Fibroblast of lung (primary cell): ENCODE measurements around the gene PKN1. TPM values are rescaled to one million over a fixed set of nuclear protein-coding genes. Genes with fewer than 3 reads are reported as not detected.
"Not testable (repeated sequence)": the region's sequence is repeated elsewhere in the genome, so short reads cannot be mapped to it uniquely, and the experiment has no call there.

ENCODE experiments used
- DNase-seq, 2 donors: peaks; one replicate each; pipeline versions ENCODE4 v3.0.0 to v3.0.0-alpha.2; 2010; ENCODE audit warnings: low read depth in 2 of 2
- H2AFZ ChIP-seq: 2 replicates; pipeline ENCODE4 v1.5.1; 2012; ENCODE audit warnings: low read length, control low read depth, inconsistent platforms
- H3K27ac ChIP-seq: 2 replicates; pipeline ENCODE4 v1.5.1; 2011; ENCODE audit warnings: low read length, control low read depth; ENCODE audit not compliant: insufficient read depth
- H3K27me3 ChIP-seq: 2 replicates; pipeline ENCODE4 v1.5.1; 2011; ENCODE audit warnings: mild to moderate bottlenecking, low read length; ENCODE audit not compliant: control insufficient read depth, insufficient read depth
- H3K36me3 ChIP-seq: 2 replicates; pipeline ENCODE4 v1.5.1; 2011; ENCODE audit warnings: low read length; ENCODE audit not compliant: control insufficient read depth, insufficient read depth
- H3K4me1 ChIP-seq: 2 replicates; pipeline ENCODE4 v1.5.1; 2011; ENCODE audit warnings: low read length; ENCODE audit not compliant: control insufficient read depth, insufficient read depth; ENCODE audit errors: extremely low read depth
- H3K4me2 ChIP-seq: 2 replicates; pipeline ENCODE4 v1.5.1; 2011; ENCODE audit warnings: low read length, control low read depth; ENCODE audit not compliant: insufficient read depth; ENCODE audit errors: extremely low read depth
- H3K4me3 ChIP-seq, 4 experiments: fragments of 200-600 bp in 1 of 4; sonication (generic) in 1 of 4; replicated peaks in 1 of 4; 2 replicates each; pipeline ENCODE4 v1.5.1; 2011 to 2016; ENCODE audit warnings: low read length in 4 of 4, low read depth in 3 of 4, mild to moderate bottlenecking in 3 of 4, control low read depth in 2 of 4, inconsistent platforms in 1 of 4, mixed read lengths in 1 of 4; ENCODE audit not compliant: insufficient read depth in 1 of 4; ENCODE audit errors: control extremely low read depth in 1 of 4
- H3K79me2 ChIP-seq: 2 replicates; pipeline ENCODE4 v1.5.1; 2012; ENCODE audit warnings: mild to moderate bottlenecking, low read length, inconsistent platforms; ENCODE audit not compliant: control insufficient read depth, insufficient read depth
- H3K9ac ChIP-seq: 2 replicates; pipeline ENCODE4 v1.5.1; 2011; ENCODE audit warnings: mild to moderate bottlenecking, low read length, control low read depth; ENCODE audit not compliant: insufficient read depth
- H3K9me3 ChIP-seq: 2 replicates; pipeline ENCODE4 v1.5.1; 2012; ENCODE audit warnings: low read depth, low read length; ENCODE audit not compliant: control insufficient read depth, insufficient read depth
- H4K20me1 ChIP-seq: 2 replicates; pipeline ENCODE4 v1.5.1; 2011; ENCODE audit warnings: low read length; ENCODE audit not compliant: control insufficient read depth, insufficient read depth; ENCODE audit errors: extremely low read depth
- EZH2 ChIP-seq: IDR thresholded peaks from 2 replicates; pipeline ENCODE4 v1.5.1; 2012; ENCODE audit warnings: low read length, control low read depth, mild to moderate bottlenecking; ENCODE audit errors: missing control alignments
- polyA plus RNA-seq, 2 donors: library from polyadenylated mRNA; depleted of rRNA in 1 of 2; stranded (reverse) in 1 of 2; unstranded in 1 of 2; fragments of >200 nt; gene quantifications; 2 replicates each; pipeline ENCODE4 v1.2.1, GENCODE V29; 2011 to 2012; ENCODE audit warnings: missing spikeins in 1 of 2
- total RNA-seq: library from RNA; depleted of rRNA; stranded (reverse); fragments of >200 nt; gene quantifications from 2 replicates; pipeline ENCODE4 v1.2.1, GENCODE V29; 2014
- TF ChIP-seq, protein P1 (sequence below), 2 donors: IDR thresholded peaks in 1 of 2; conservative IDR thresholded peaks in 1 of 2; 1 replicate in 1 of 2; 2 replicates in 1 of 2; pipeline ENCODE4 v1.5.1; 2011 to 2012; ENCODE audit warnings: low read length in 2 of 2, control low read depth in 1 of 2, inconsistent platforms in 1 of 2, low read depth in 1 of 2, mild to moderate bottlenecking in 1 of 2

Gene PKN1
- total and polyA plus RNA-seq, 2 donors (not counting 1 experiment from before 2014, with no cell fraction given): 43.2 to 141 TPM

DNA sequence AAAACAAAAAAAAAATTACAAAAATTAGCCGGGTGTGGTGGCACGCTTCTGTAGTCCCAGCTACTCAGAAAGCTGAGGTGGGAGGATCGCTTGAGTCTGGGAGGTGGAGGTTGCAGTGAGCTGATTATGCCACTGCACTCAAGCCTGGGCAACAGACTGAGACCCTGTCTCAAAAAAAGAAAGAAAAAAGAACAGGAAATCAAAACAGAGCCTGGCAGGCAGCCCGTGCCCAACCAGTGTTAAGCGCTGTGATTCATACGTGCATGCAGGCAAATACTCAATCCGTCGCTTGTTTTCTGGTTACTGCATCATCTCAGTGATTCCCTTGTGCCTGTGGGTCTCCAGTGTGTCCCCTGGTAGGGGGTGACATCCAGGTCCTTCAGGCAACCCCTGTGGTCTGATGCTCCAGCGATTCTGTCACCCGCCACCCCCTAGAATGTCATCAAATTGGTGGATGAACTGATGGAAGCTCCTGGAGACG is 32.1 kb upstream of the PKN1 start:
- Histone ChIP-seq H3K27ac (no peak overlapping the region), H3K4me2 (no peak overlapping the region), H3K36me3 (peaks cover 21% of the 10 kb centered on the region), H3K9me3 (no peaks in the 10 kb centered on the region), H2AFZ (no peak overlapping the region), H3K4me3 (no peak overlapping the region), H3K4me1 (no peaks in the 10 kb centered on the region), H3K27me3 (no peaks in the 10 kb centered on the region), H3K9ac (no peak overlapping the region), H3K79me2 (no peaks in the 10 kb centered on the region), H4K20me1 (no peaks in the 10 kb centered on the region)
- DNase-seq: peak in 1 of 2 donors; percentile 70
- TF ChIP-seq, protein P1, sequence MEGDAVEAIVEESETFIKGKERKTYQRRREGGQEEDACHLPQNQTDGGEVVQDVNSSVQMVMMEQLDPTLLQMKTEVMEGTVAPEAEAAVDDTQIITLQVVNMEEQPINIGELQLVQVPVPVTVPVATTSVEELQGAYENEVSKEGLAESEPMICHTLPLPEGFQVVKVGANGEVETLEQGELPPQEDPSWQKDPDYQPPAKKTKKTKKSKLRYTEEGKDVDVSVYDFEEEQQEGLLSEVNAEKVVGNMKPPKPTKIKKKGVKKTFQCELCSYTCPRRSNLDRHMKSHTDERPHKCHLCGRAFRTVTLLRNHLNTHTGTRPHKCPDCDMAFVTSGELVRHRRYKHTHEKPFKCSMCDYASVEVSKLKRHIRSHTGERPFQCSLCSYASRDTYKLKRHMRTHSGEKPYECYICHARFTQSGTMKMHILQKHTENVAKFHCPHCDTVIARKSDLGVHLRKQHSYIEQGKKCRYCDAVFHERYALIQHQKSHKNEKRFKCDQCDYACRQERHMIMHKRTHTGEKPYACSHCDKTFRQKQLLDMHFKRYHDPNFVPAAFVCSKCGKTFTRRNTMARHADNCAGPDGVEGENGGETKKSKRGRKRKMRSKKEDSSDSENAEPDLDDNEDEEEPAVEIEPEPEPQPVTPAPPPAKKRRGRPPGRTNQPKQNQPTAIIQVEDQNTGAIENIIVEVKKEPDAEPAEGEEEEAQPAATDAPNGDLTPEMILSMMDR (conservative IDR thresholded peaks at IDR 0.05 in 1 of 2, IDR thresholded peaks at IDR 0.05 in 1 of 2; ENCODE audit: low read depth in 1 of 2, low read length in 2 of 2): no peak
- TF ChIP-seq EZH2: no peak

DNA sequence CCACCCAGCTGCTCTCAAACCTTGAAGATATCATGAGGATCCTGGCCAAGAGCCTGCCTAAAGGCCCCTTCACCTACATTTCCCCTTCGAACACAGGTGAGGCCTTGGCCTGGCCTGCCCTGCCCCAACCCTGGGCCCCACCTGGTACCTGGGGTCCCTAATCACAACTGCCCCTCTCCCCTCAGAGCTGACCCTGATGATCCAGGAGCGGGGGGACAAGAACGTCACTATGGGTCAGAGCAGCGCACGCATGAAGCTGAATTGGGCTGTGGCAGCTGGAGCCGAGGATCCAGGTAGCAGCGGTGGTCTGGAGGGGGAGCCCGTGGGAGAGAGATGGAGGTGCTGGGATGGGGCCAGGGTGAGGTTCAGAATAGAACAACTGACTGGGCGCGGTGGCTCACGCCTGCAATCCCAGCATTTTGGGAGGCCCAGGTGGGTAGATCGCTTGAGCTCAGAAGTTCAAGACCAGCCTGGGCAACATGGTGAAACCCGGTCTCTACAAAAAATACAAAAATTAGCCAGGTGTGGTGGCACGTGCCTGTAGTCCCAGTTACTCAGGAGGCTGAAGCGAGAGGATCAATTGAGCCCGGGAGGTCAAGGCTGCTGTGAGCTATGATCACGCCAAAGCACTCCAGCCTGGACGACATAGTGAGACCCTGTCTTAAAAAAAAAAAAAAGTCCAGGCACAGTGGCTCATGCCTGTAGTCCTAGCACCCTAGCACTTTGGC is 31.5 kb upstream of the PKN1 start:
- H3K9ac ChIP-seq: no peak overlapping the region
- no peaks in the 10 kb centered on the region for H3K4me1 ChIP-seq
- H3K27me3 ChIP-seq: no peaks in the 10 kb centered on the region
- H3K79me2 ChIP-seq: no peaks in the 10 kb centered on the region
- no peak overlapping the region for H3K4me2 ChIP-seq
- H4K20me1 ChIP-seq: no peaks in the 10 kb centered on the region
- no peaks in the 10 kb centered on the region for H3K9me3 ChIP-seq
- H3K36me3 ChIP-seq: peaks cover 24% of the 10 kb centered on the region
- no peak for TF ChIP-seq EZH2
- TF ChIP-seq, protein P1 (conservative IDR thresholded peaks at IDR 0.05 in 1 of 2, IDR thresholded peaks at IDR 0.05 in 1 of 2; ENCODE audit: low read depth in 1 of 2, low read length in 2 of 2): no peak
- H2AFZ ChIP-seq: no peak overlapping the region
- H3K4me3 ChIP-seq: no peak overlapping the region
- no peak for DNase-seq
- no peak overlapping the region for H3K27ac ChIP-seq

DNA sequence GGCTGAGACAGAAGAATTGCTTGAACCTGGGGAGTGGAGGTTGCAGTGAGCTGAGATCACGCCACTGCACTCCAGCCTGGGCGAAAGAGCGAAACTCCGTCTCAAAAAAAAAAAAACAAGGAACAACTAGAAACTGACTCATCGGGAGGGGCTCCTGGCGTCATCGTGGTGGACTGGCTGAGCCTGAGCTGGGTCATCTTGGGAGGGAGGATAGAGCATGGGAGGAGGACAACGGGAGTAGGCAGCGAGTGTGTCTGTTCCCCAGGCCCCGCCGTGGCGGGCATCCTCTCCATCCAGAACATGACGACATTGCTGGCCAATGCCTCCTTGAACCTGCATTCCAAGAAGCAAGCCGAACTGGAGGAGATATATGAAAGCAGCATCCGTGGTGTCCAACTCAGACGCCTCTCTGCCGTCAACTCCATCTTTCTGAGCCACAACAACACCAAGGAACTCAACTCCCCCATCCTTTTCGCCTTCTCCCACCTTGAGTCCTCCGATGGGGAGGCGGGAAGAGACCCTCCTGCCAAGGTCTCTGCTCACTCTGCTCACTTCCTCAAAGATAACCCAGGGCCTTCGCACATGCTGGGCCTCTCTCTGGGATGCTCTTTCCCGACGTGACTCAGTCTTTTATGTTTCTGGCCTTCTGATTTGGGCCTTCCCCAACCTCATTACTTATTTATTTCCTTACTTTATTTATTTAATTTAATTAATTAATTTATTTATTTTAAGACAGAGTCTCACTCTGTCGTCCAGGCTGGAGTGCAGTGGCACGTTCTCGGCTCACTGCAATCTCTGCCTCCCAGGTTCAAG is 30.6 kb upstream of the PKN1 start:
- no peaks in the 10 kb centered on the region for H3K27me3 ChIP-seq
- H3K4me3 ChIP-seq: no peak overlapping the region
- peak overlapping the region; percentile 50 for H3K27ac ChIP-seq
- peaks cover 29% of the 10 kb centered on the region for H3K36me3 ChIP-seq
- no peak overlapping the region for H3K9ac ChIP-seq
- no peak for TF ChIP-seq EZH2
- peak; percentile 86 to 90 for DNase-seq
- H3K4me1 ChIP-seq: no peaks in the 10 kb centered on the region
- H3K9me3 ChIP-seq: no peaks in the 10 kb centered on the region
- no peak overlapping the region for H3K4me2 ChIP-seq
- H3K79me2 ChIP-seq: no peaks in the 10 kb centered on the region
- H2AFZ ChIP-seq: no peak overlapping the region
- no peaks in the 10 kb centered on the region for H4K20me1 ChIP-seq

DNA sequence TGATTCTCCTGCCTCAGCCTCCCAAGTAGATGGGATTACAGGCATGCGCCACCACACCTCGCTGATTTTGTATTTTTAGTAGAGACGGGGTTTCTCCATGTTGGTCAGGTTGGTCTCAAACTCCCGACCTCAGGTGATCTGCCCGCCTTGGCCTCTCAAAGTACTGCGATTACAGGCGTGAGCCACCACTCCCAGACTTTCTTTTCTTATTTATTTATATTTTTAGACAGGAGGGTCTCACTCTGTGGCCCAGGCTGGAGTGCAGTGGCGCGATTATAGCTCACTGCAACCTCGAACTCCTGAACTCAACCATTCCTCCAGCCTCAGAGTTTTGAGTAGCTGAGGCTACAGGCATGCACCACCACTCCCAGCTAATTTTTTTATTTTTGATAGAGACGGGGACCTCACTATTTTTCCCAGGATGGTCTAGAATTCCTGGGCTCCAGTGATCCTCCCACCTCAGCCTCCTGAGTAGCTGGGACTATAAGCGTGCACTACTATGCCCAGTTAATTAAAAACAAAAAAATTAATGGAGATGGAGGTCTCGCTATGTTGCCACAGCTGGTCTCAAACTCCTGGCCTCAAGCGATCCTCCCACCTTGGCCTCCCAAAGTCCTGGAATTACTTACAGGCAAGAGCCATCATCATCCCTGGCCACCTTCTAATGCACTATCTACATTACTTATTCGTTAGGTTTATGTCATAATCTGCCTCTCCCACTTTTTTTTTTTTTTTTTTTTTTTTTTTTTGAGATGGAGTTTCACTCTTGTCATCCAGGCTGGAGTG is 29.8 kb upstream of the PKN1 start:
- not testable (repeated sequence) for H3K79me2 ChIP-seq, H3K9ac ChIP-seq, H3K4me3 ChIP-seq, H3K9me3 ChIP-seq, DNase-seq, H3K4me2 ChIP-seq, H3K27me3 ChIP-seq, H2AFZ ChIP-seq, H4K20me1 ChIP-seq, H3K4me1 ChIP-seq, H3K27ac ChIP-seq
- H3K36me3 ChIP-seq: peaks cover 37% of the 10 kb centered on the region
